Left lung (tissue), 10 donors: ENCODE results near the gene MSH2. TPM values are rescaled to one million over a fixed set of nuclear protein-coding genes. Genes with fewer than 3 reads are reported as not detected.
"Not testable (repeated sequence)": the region's sequence is repeated elsewhere in the genome, so short reads cannot be mapped to it uniquely, and the experiment has no call there.

Source experiments
- ATAC-seq: fragments of 200-7000 bp; cut with Tn5 transposase; one replicate; pipeline ENCODE4 v1.9.1; 2020; ENCODE audit warnings: moderate library complexity
- DNase-seq, 4 donors: peaks; one replicate each; pipeline ENCODE4 v3.0.0-alpha.2; 2013 to 2020
- H3K27ac ChIP-seq, 2 donors: fragments of 200-600 bp; sonication (generic) in 1 of 2; one replicate each; pipeline versions ENCODE4 v1.5.0 to v1.8.0; 2020 to 2021
- H3K27me3 ChIP-seq, 2 donors: fragments of 200-600 bp; sonication (generic) in 1 of 2; one replicate each; pipeline versions ENCODE4 v1.5.0 to v1.8.0; 2020 to 2021
- H3K36me3 ChIP-seq, 2 donors: fragments of 200-600 bp; sonication (generic) in 1 of 2; one replicate each; pipeline versions ENCODE4 v1.5.0 to v1.8.0; 2020 to 2021
- H3K4me1 ChIP-seq, 2 donors: fragments of 200-600 bp; one replicate each; pipeline ENCODE4 v1.8.0; 2021
- H3K4me3 ChIP-seq, 2 donors: fragments of 200-600 bp; sonication (generic) in 1 of 2; one replicate each; pipeline versions ENCODE4 v1.5.0 to v1.8.0; 2020 to 2021; ENCODE audit warnings: mild to moderate bottlenecking in 1 of 2
- H3K9me3 ChIP-seq, 2 donors: fragments of 200-600 bp; sonication (generic) in 1 of 2; one replicate each; pipeline versions ENCODE4 v1.5.0 to v1.8.0; 2020 to 2021
- intact Hi-C, 2 donors: fragments of 100-400 bp; cut with DNase I; formaldehyde crosslinking; loops; one replicate each; pipeline versions ENCODE4 v1.11.2 to v1.14.2; 2022
- polyA plus RNA-seq, 6 donors: library from polyadenylated mRNA; unstranded; fragments of 120-200 nt; gene quantifications; one replicate each; pipeline ENCODE4 v1.2.1, GENCODE V29; 2013; ENCODE audit not compliant: insufficient read length in 6 of 6
- total RNA-seq, 2 donors: library from RNA; stranded (reverse); fragmentation: NEBNext Ultra II Directional; extraction: Animal tissue kit (Norgen Biotek cat#: 25700); gene quantifications; one replicate each; pipeline ENCODE4 v1.2.1, GENCODE V29; 2021
- TF ChIP-seq, protein P1 (sequence below), 2 donors: fragments of 200-600 bp; sonication (generic) in 1 of 2; IDR thresholded peaks; one replicate each; pipeline versions ENCODE4 v1.5.0 to v1.8.0; 2021; ENCODE audit warnings: antibody characterized with exemption in 2 of 2
- donor health status: DM: no; HTN: yes; CAD: no.
- donor health status: DM: no; HTN: no; CAD: no.

Gene MSH2
- total and polyA plus RNA-seq, 8 donors = 16.2 to 70.4 (median 58.8) TPM

DNA sequence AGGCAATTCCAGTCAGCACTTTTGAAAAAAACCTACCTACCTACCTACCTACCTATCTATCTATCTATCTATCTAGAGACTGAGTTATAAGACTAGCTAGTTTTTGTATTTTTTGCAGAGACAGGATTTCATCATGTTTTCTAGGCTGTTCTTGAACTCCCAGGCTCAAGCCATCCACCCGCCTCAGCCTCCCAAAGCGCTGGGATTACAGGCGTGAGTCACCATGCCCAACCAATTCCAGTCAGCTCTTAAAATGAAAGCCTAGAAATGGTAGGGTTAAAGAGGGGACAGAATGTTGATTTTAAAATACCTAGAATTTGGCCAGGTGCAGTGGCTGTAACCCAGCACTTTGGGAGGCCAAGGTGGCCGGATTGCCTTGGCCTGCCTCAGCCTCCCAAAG is 19.1 kb downstream of the MSH2 start:
- H3K4me1 ChIP-seq = no peaks in the 10 kb centered on the region
- ATAC-seq (no peak), DNase-seq (no peak)
- H3K27me3 ChIP-seq = no peaks in the 10 kb centered on the region
- H3K9me3 ChIP-seq = no peaks in the 10 kb centered on the region
- no peak overlapping the region for H3K27ac ChIP-seq
- TF ChIP-seq, protein P1, sequence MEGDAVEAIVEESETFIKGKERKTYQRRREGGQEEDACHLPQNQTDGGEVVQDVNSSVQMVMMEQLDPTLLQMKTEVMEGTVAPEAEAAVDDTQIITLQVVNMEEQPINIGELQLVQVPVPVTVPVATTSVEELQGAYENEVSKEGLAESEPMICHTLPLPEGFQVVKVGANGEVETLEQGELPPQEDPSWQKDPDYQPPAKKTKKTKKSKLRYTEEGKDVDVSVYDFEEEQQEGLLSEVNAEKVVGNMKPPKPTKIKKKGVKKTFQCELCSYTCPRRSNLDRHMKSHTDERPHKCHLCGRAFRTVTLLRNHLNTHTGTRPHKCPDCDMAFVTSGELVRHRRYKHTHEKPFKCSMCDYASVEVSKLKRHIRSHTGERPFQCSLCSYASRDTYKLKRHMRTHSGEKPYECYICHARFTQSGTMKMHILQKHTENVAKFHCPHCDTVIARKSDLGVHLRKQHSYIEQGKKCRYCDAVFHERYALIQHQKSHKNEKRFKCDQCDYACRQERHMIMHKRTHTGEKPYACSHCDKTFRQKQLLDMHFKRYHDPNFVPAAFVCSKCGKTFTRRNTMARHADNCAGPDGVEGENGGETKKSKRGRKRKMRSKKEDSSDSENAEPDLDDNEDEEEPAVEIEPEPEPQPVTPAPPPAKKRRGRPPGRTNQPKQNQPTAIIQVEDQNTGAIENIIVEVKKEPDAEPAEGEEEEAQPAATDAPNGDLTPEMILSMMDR (IDR thresholded peaks at IDR 0.05) = no peak
- peaks cover 0 to 59% of the 10 kb centered on the region in 2 donors for H3K36me3 ChIP-seq
- H3K4me3 ChIP-seq = no peak overlapping the region
- intact Hi-C loops = no loop called here

DNA sequence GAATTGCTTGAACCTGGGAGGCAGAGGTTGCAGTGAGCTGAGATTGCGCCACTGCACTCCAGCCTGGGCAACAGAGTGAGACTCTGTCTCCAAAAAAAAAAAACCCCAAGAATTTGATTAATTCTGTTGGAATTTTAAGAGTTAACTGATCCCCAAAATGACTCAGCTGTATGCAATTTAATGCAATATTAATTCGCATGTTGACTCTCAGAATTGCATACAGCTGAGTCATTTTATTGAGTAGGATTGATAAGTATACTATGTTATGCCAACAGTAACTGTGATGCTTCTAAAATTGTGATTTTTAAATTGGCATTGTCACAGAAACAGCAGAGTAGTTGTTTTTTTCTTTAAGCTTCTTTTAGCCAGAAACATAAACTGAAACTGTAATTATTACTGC is 19.6 kb downstream of the MSH2 start:
- H3K9me3 ChIP-seq = no peaks in the 10 kb centered on the region
- peaks cover 0 to 54% of the 10 kb centered on the region in 2 donors for H3K36me3 ChIP-seq
- H3K4me3 ChIP-seq = no peak overlapping the region
- H3K27ac ChIP-seq = no peak overlapping the region
- TF ChIP-seq, protein P1 (IDR thresholded peaks at IDR 0.05) = no peak
- DNase-seq = no peak
- no peaks in the 10 kb centered on the region for H3K4me1 ChIP-seq
- no peak for ATAC-seq
- intact Hi-C loops = no loop called here
- H3K27me3 ChIP-seq = no peaks in the 10 kb centered on the region

DNA sequence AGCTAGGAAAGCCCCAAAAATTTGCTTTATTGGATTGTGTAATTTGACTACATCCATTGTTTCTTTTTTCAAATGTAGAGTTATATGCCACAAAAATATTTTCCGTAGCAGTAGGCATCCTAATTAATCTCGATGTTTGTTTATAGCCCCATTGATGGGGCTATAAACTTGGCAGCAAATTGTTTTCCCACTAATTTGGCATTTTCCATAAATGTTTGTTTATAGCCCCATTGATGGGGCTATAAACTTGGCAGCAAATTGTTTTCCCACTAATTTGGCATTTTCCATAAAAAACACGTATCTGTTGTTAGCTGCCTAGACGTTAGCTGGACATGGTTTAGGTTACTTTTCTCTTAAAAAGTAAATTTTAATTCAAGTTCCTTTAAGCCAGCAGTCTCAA is 23.8 kb downstream of the MSH2 start:
- H3K36me3 ChIP-seq = peaks cover 0 to 54% of the 10 kb centered on the region in 2 donors
- no peak overlapping the region for H3K27ac ChIP-seq
- intact Hi-C loops = no loop called here
- no peaks in the 10 kb centered on the region for H3K27me3 ChIP-seq
- no peak for DNase-seq
- H3K4me1 ChIP-seq = peaks cover 0 to 3% of the 10 kb centered on the region in 2 donors
- no peaks in the 10 kb centered on the region for H3K9me3 ChIP-seq
- H3K4me3 ChIP-seq = no peak overlapping the region
- ATAC-seq = no peak
- TF ChIP-seq, protein P1 (IDR thresholded peaks at IDR 0.05) = no peak

DNA sequence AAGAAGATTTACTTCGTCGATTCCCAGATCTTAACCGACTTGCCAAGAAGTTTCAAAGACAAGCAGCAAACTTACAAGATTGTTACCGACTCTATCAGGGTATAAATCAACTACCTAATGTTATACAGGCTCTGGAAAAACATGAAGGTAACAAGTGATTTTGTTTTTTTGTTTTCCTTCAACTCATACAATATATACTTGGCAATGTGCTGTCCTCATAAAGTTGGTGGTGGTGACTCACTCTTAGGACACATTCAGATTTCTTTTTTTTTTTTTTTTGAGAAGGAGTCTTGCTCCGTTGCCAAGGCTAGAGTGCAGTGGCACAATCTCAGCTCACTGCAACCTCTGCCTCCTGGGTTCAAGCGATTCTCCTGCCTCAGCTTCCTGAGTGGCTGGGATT is 26.8 kb downstream of the MSH2 start:
- intact Hi-C loops = no loop called here

DNA sequence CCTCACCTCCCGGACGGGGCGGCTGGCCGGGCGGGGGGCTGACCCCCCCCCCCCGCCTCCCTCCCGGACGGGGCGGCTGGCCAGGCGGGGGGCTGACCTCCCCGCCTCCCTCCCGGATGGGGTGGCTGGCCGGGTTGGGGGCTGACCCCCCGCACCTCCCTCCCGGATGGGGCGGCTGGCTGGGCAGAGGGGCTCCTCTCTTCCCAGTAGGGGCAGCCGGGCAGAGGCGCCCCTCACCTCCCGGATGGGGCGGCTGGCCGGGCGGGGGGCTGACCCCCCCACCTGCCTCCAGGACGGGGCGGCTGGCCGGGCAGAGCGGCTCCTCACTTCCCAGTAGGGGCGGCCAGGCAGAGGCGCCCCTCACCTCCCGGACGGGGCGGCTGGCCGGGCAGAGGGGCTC is 30.1 kb downstream of the MSH2 start:
- ATAC-seq, intact Hi-C loops, H3K4me1 ChIP-seq, H3K4me3 ChIP-seq, H3K9me3 ChIP-seq, H3K27me3 ChIP-seq, DNase-seq, H3K27ac ChIP-seq: not testable (repeated sequence)
- H3K36me3 ChIP-seq = peaks cover 0 to 23% of the 10 kb centered on the region in 2 donors

More for the DNA sequence above, 26.8 kb downstream of the MSH2 start:
- TF ChIP-seq, protein P1 (IDR thresholded peaks at IDR 0.05) = no peak
- Histone ChIP-seq H3K36me3 (peaks cover 0 to 37% of the 10 kb centered on the region in 2 donors), H3K9me3 (no peaks in the 10 kb centered on the region), H3K4me1 (peaks cover 0 to 3% of the 10 kb centered on the region in 2 donors), H3K4me3 (no peak overlapping the region), H3K27ac (no peak overlapping the region), H3K27me3 (no peaks in the 10 kb centered on the region)
- ATAC-seq (no peak), DNase-seq (no peak)

DNA sequence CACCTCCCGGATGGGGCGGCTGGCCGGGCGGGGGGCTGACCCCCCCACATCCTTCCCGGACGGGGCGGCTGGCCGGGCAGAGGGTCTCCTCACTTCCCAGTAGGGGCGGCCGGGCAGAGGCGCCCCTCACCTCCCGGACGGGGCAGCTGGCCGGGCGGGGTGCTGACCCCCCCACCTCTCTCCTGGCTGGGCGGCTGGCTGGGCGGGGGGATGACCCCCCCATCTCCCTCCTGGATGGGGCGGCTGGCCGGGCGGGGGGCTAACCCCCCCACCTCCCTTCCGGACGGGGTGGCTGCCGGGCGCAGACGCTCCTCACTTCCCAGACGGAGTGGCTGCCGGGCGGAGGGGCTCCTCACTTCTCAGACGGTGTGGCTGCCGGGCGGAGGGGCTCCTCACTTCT is 30.5 kb downstream of the MSH2 start:
- H3K27ac ChIP-seq, H3K4me1 ChIP-seq, ATAC-seq, H3K9me3 ChIP-seq, intact Hi-C loops, H3K27me3 ChIP-seq, H3K4me3 ChIP-seq, DNase-seq: not testable (repeated sequence)
- H3K36me3 ChIP-seq = peaks cover 0 to 23% of the 10 kb centered on the region in 2 donors
